K562 (cell line): ENCODE results near the gene SMG6. TPM values are rescaled to one million over a fixed set of nuclear protein-coding genes. Genes with fewer than 3 reads are reported as not detected.

ENCODE experiments used
- ATAC-seq: fragments of 200-7000 bp; cut with Tn5 transposase; 3 replicates; pipeline ENCODE4 v1.9.1; 2020; ENCODE audit warnings: moderate library complexity
- BruUV-seq: library from RNA; stranded (reverse); fragments of 400-500 nt; replicated peaks from 2 replicates; lab custom pipeline; 2021; lab: Mats Ljungman, UMichigan
- CTCF ChIA-PET: fragments of 300-600 bp; formaldehyde crosslinking; extraction: SDS; loops from one replicate; lab custom pipeline; 2021; ENCODE audit warnings: low intra/inter-chr PET ratio; lab: Yijun Ruan, JAX
- POLR2A ChIA-PET: fragments of 300-600, 350-650 bp; sonication (Branson Sonifier 250); formaldehyde crosslinking; extraction: SDS; loops from one replicate; lab custom pipeline; 2021; ENCODE audit warnings: antibody characterized with exemption, inconsistent platforms; lab: Yijun Ruan, JAX
- DNase-seq, 4 experiments: peaks; one replicate each; pipeline versions ENCODE4 v3.0.0 to v3.0.0-alpha.2; 2011 to 2018; ENCODE audit warnings: low spot score in 3 of 4, mixed read lengths in 3 of 4; ENCODE audit errors: extremely low read depth in 1 of 4
- FAIRE-seq: peaks from 2 replicates; lab custom pipeline; 2011; peaks lifted over from hg19 to GRCh38; lab: Jason Lieb, UNC
- H2AFZ ChIP-seq: 2 replicates; pipeline ENCODE4 v1.6.0; 2011; ENCODE audit warnings: low read depth, low read length, control low read depth, inconsistent platforms
- H3K27ac ChIP-seq: fragments of 200-600 bp; 3 replicates; pipeline ENCODE4 v1.8.0; 2011; ENCODE audit warnings: low read depth, mild to moderate bottlenecking, control low read depth, inconsistent platforms, low read length, moderate library complexity, mixed read lengths; ENCODE audit errors: extremely low read depth
- H3K27me3 ChIP-seq, 2 experiments: fragments of 300-600 bp in 1 of 2; 2 replicates in 1 of 2; 3 replicates in 1 of 2; pipeline versions ENCODE4 v1.6.0 to v1.8.0; 2011; ENCODE audit warnings: inconsistent platforms in 2 of 2, low read length in 2 of 2, mild to moderate bottlenecking in 1 of 2, mixed read lengths in 1 of 2, moderate library complexity in 1 of 2; ENCODE audit not compliant: control insufficient read depth in 2 of 2, insufficient read depth in 2 of 2
- H3K36me3 ChIP-seq: fragments of 300-600 bp; 3 replicates; pipeline ENCODE4 v1.8.0; 2011; ENCODE audit warnings: mild to moderate bottlenecking, low read length, inconsistent platforms; ENCODE audit not compliant: control insufficient read depth, insufficient read depth
- H3K4me1 ChIP-seq, 2 experiments: fragments of 200-600 bp in 1 of 2; replicated peaks in 1 of 2; 2 replicates in 1 of 2; 3 replicates in 1 of 2; pipeline versions ENCODE4 v1.5.1 to v1.8.0; 2011; ENCODE audit warnings: inconsistent platforms in 2 of 2, low read length in 2 of 2, mild to moderate bottlenecking in 1 of 2, mixed read lengths in 1 of 2, moderate library complexity in 1 of 2; ENCODE audit not compliant: control insufficient read depth in 2 of 2, insufficient read depth in 2 of 2
- H3K4me2 ChIP-seq: 2 replicates; pipeline ENCODE4 v1.6.1; 2011; ENCODE audit warnings: low read length, control low read depth, inconsistent platforms, mixed read lengths; ENCODE audit not compliant: insufficient read depth
- H3K4me3 ChIP-seq: fragments of 200-600 bp; sonication (generic), shearing (Covaris generic); 2 replicates; pipeline ENCODE4 v1.5.1; 2016; ENCODE audit warnings: control low read depth, inconsistent platforms
- H3K79me2 ChIP-seq: fragments of 200-600 bp; 3 replicates; pipeline ENCODE4 v1.8.0; 2011; ENCODE audit warnings: low read length, inconsistent platforms; ENCODE audit not compliant: control insufficient read depth, insufficient read depth
- H3K9ac ChIP-seq, 2 experiments: 2 replicates each; pipeline versions ENCODE4 v1.6.0 to v1.6.1; 2011; ENCODE audit warnings: low read depth in 2 of 2, low read length in 2 of 2, control low read depth in 1 of 2, inconsistent platforms in 1 of 2, mild to moderate bottlenecking in 1 of 2, mixed read lengths in 1 of 2; ENCODE audit not compliant: insufficient read depth in 1 of 2
- H3K9me1 ChIP-seq: one replicate; pipeline ENCODE4 v1.6.0; 2011; ENCODE audit warnings: inconsistent platforms, mild to moderate bottlenecking, low read length, moderate library complexity; ENCODE audit not compliant: control insufficient read depth, insufficient read depth
- H3K9me3 ChIP-seq: replicated peaks from 2 replicates; pipeline ENCODE4 v1.5.1; 2011; ENCODE audit warnings: low read depth, low read length, inconsistent platforms; ENCODE audit not compliant: control insufficient read depth, insufficient read depth
- H4K20me1 ChIP-seq: replicated peaks from 2 replicates; pipeline ENCODE4 v1.6.1; 2011; ENCODE audit warnings: low read length, inconsistent platforms, mixed read lengths; ENCODE audit not compliant: control insufficient read depth, insufficient read depth
- NFIX ChIP-seq: fragments of 250-450 bp; sonication (Bioruptor Pico); IDR thresholded peaks from 2 replicates; pipeline ENCODE4 v1.4.0; 2020; ENCODE audit warnings: low read depth, mild to moderate bottlenecking, moderate library complexity
- NONO ChIP-seq, 2 experiments: fragments of 200-400 bp in 1 of 2; fragments of 450-650 bp in 1 of 2; formaldehyde crosslinking in 1 of 2; IDR thresholded peaks; 2 replicates each; pipeline ENCODE4 v1.6.1; 2017; ENCODE audit warnings: low read depth in 2 of 2, mild to moderate bottlenecking in 2 of 2, moderate library complexity in 2 of 2, low read length in 1 of 2
- ZBTB12 ChIP-seq: fragments of 250-450 bp; sonication (Bioruptor Pico); IDR thresholded peaks from 2 replicates; pipeline ENCODE4 v1.4.0; 2020
- WGBS: fragments of 100-300 bp; shearing (Covaris generic); methylation state at CpG from one replicate; pipeline ENCODE4 v1.1.6; 2016; ENCODE audit warnings: low coverage, mixed read lengths; ENCODE audit not compliant: insufficient coverage; ENCODE audit errors: missing lambda C conversion rate; 5-methylcytosine and 5-hydroxymethylcytosine counted together
- in situ Hi-C: fragments of 300-500 bp; cut with MboI; formaldehyde crosslinking; loops from 4 replicates; pipeline ENCODE4 v1.15.0; 2018; ENCODE audit warnings: inconsistent platforms, mixed read lengths
- intact Hi-C: fragments of 100-400 bp; cut with micrococcal nuclease; formaldehyde crosslinking; loops from 2 replicates; pipeline ENCODE4 v1.14.2; 2022
- polyA plus RNA-seq, 8 experiments: library from polyadenylated mRNA; depleted of rRNA in 4 of 8; stranded (reverse) in 5 of 8; unstranded in 3 of 8; fragments of >200 nt; fragmentation: Nextera tagmentation in 2 of 8; fragmentation: Illumina TruSeq in 1 of 8; extraction: Ambion mirVana in 2 of 8; extraction: Trizol in 1 of 8; gene quantifications; 2 replicates each; pipeline versions ENCODE4 v1.2.1 to v1.2.3, GENCODE V29; 2011 to 2014; ENCODE audit warnings: inconsistent platforms in 1 of 8, missing spikeins in 1 of 8
- total RNA-seq, 7 experiments: library from RNA; depleted of rRNA in 6 of 7; stranded (reverse); fragments of >200 nt in 6 of 7; fragmentation: Illumina TruSeq in 2 of 7; extraction: Trizol in 2 of 7; gene quantifications; 2 replicates each; pipeline versions ENCODE4 v1.2.1 to v1.2.3, GENCODE V29; 2011 to 2021; ENCODE audit warnings: low replicate concordance in 1 of 7

Gene SMG6
- total and polyA plus RNA-seq, 9 of the 15 experiments (the other 6 are each of a cell fraction or from before 2014, with no cell fraction given), result 0.44 to 13.9 (median 6.0) TPM

DNA sequence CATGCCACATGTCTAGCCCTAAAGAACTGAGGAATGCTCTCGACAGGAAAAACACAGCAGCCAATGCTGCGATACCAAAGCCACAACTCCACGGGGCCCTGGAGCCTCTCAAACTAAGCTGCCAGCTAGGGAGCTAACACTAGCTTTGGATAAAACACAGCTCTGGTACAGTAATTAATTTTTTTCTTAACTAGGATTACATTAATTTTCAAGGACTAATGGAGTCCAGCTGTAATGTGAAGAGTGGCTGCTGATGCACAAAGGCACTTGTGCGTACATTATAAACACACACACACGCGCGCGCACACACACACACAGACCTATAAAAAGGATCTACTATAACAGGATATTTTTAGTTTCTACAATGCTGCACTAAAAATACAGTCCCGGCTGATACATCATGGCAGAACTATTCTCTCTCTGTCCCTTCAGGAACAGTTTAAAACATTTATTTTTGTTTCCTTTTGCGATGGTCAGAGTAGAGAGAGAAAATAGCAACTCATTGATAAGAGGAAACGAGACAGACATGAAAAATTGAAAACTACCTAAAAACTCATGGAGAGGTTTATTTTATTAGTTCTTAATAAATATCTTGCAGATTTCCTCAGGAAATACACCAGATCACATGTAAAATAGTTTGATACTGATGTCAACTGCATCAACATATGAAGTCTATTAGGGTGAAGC, 88.5 kb downstream of the SMG6 start:
- no TSS peak for BruUV-seq
- intact Hi-C loops, result no loop called here
- 68% methylated on average over 11 of the region's 11 CpGs for WGBS
- Histone ChIP-seq H2AFZ (peak overlapping the region; percentile 72), H3K4me1 (peaks cover 6% of the 10 kb centered on the region in 2 experiments; a peak in 3 of 5 replicates), H3K27me3 (no peaks in the 10 kb centered on the region), H4K20me1 (no peaks in the 10 kb centered on the region), H3K36me3 (peaks cover 10% of the 10 kb centered on the region; the same call in 1 of the 3 replicates), H3K9me1 (no peaks in the 10 kb centered on the region), H3K9ac (peak overlapping the region in 1 of 2 experiments; percentile 44; a peak in 1 of 4 replicates)
- POLR2A ChIA-PET, result interaction anchor here (0.6 to 1.6 kb wide), 4 partner anchors 9 to 172 kb away, joined by 3 to 5 read pairs (median 3); no protein-coding TSS in a partner anchor
- FAIRE-seq, result no peak
- TF ChIP-seq NONO (IDR thresholded peaks at IDR 0.05; ENCODE audit: low read depth in 2 of 2, low read length in 1 of 2) (no peak), NFIX (CRISPR knock-in tag) (no peak), ZBTB12 (no peak)
- TF ChIP-seq, all 486 proteins: peak for 0
- no peak for DNase-seq
- Histone ChIP-seq H3K79me2 (0 out of 3 replicates have a peak, but pooled peaks cover 4% of the 10 kb centered on the region), H3K4me2 (peak overlapping the region; percentile 31), H3K9me3 (no peaks in the 10 kb centered on the region), H3K27ac (peak overlapping the region; percentile 47; the same call in 2 of the 3 replicates), H3K4me3 (no peak overlapping the region)
- in situ Hi-C loops, result no loop called here
- CTCF ChIA-PET, result interaction anchor here (0.6 kb wide), 1 partner anchor 67 kb away, joined by 6 read pairs; no protein-coding TSS in a partner anchor
- peak; percentile 42; the same call in 2 of the 3 replicates for ATAC-seq
